Parietal lobe (tissue), 2 donors: ENCODE measurements around the gene CCAR1. TPM values are rescaled to one million over a fixed set of nuclear protein-coding genes. Genes with fewer than 3 reads are reported as not detected.

Source experiments
- small RNA-seq: library from RNA; depleted of rRNA; stranded (forward); fragments of <200 nt; gene quantifications from one replicate; pipeline ENCODE3, GENCODE V24; 2014; ENCODE audit warnings: low replicate concordance
- total RNA-seq: library from RNA; depleted of rRNA; stranded (reverse); fragments of >200 nt; gene quantifications from one replicate; pipeline ENCODE4 v1.2.3, GENCODE V29; 2014

The CCAR1 gene, protein sequence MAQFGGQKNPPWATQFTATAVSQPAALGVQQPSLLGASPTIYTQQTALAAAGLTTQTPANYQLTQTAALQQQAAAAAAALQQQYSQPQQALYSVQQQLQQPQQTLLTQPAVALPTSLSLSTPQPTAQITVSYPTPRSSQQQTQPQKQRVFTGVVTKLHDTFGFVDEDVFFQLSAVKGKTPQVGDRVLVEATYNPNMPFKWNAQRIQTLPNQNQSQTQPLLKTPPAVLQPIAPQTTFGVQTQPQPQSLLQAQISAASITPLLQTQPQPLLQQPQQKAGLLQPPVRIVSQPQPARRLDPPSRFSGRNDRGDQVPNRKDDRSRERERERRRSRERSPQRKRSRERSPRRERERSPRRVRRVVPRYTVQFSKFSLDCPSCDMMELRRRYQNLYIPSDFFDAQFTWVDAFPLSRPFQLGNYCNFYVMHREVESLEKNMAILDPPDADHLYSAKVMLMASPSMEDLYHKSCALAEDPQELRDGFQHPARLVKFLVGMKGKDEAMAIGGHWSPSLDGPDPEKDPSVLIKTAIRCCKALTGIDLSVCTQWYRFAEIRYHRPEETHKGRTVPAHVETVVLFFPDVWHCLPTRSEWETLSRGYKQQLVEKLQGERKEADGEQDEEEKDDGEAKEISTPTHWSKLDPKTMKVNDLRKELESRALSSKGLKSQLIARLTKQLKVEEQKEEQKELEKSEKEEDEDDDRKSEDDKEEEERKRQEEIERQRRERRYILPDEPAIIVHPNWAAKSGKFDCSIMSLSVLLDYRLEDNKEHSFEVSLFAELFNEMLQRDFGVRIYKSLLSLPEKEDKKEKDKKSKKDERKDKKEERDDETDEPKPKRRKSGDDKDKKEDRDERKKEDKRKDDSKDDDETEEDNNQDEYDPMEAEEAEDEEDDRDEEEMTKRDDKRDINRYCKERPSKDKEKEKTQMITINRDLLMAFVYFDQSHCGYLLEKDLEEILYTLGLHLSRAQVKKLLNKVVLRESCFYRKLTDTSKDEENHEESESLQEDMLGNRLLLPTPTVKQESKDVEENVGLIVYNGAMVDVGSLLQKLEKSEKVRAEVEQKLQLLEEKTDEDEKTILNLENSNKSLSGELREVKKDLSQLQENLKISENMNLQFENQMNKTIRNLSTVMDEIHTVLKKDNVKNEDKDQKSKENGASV
- 74.8 TPM for total RNA-seq

DNA sequence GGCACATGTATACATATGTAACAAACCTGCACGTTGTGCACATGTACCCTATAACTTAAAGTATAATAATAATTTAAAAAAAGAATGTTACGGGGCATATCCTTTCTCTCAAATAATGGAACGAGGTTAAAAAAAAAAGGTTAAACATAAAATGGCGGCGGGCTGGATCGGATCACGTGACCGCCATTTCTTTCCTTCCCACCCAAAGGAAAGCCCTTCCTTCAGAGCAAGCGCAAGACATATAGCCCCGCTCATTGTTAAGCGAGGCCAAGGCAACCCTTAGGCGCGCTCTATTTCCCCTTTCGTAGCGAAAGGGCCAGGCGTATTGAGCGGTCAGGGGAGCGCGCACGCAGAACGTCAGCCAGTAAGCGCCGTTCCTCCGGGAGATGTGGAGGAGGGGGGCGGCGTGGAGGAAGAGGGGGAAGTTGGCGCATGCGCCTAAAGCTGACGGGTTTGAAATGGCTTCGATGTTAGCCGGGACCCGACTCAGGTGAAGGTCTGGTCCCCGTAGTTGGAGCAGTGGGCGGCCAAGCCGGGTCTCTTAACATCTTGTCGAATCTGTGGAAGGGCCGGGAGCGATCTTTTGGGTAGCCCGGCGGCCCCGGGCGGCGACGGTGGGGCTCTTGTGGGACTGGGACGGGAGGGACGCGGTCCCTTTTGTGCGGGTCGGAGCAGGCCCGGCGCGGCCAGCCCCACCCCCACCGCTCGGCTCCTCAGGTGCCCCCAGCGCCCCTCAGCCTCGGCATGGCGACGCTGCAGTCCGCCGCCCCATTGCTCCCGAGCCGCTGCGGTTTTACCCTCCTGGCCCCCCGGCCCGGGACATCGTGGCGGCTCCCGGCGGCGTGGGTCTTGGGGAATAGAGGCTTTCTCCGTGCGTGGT, at the start of gene CCAR1:
CCAR1 (plus strand) TSS at position 447 of the 880 bp plus-strand sequence. CDS start 1,266 bp downstream, outside the sequence.

GRCh38 chr10:68826764-68827591, 105.9 kb downstream of the CCAR1 start, which contains the start of gene STOX1:
Gene STOX1, plus strand, starts transcription at chr10:68827531. Its CDS starts 93 bp downstream, at chr10:68827624.

Small RNAs within 50 kb of the gene (small RNA-seq; reads per million reads assigned to genes)
- gene MIR1254-1: not detected
- gene RF00019: not detected

Other genes with a start within 250 kb of the CCAR1 start
- 26.6 TPM for gene DNA2, start 249.3 kb upstream of the CCAR1 start, total RNA-seq
- 50.7 TPM for gene SLC25A16, start 193.7 kb upstream of the CCAR1 start, total RNA-seq
- gene TET1, start 160.9 kb upstream of the CCAR1 start, total RNA-seq: 41.3 TPM
- 9.7 TPM for gene STOX1, start 106.3 kb downstream of the CCAR1 start, total RNA-seq
- 39.1 TPM for gene DDX50, start 180.1 kb downstream of the CCAR1 start, total RNA-seq
- 36.6 TPM for gene DDX21, start 234.9 kb downstream of the CCAR1 start, total RNA-seq